GM20000 (cell line): ENCODE data around the gene DLD.

Experiments
- DNase-seq: peaks from one replicate; pipeline ENCODE4 v3.0.0; 2012; ENCODE audit warnings: low spot score
- TF ChIP-seq, protein P1 (sequence below): IDR thresholded peaks from 2 replicates; pipeline ENCODE4 v1.5.1; 2012; ENCODE audit warnings: mild to moderate bottlenecking, control low read depth; ENCODE audit errors: extremely low read depth, missing control alignments

The DLD gene

DNA sequence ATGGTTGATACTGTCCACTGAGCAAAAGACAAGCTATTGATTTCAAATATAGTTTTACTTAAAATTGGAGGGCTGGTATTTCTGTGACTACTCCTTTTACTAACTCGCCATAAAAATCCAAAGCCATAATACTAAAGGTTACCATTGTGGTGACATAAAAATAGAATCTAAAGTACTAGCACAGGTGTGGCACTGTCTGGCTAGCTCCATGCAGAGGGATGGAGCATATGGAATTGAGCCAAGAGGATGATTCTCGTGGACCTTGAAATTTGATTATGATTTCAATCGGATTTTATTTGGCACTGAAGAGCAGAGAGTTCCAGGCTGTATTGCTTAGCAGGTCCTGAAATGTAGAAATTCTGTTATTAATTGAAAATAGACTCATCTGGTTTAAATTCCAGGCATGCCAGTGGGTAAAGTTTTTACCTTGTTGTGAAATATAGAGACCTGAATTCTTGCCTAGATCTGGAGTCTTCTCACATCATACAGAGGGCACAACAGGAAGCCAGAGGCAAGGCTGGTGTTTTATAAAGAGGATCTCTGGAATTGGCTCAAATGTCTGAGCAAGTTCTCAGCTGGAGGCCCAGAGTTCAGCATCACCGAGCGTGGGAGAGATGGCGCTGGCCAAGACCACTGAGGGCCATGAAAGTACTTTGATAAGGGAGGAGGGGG lies 29.9 kb upstream of the DLD start:
- no peak for DNase-seq
- TF ChIP-seq, protein P1, sequence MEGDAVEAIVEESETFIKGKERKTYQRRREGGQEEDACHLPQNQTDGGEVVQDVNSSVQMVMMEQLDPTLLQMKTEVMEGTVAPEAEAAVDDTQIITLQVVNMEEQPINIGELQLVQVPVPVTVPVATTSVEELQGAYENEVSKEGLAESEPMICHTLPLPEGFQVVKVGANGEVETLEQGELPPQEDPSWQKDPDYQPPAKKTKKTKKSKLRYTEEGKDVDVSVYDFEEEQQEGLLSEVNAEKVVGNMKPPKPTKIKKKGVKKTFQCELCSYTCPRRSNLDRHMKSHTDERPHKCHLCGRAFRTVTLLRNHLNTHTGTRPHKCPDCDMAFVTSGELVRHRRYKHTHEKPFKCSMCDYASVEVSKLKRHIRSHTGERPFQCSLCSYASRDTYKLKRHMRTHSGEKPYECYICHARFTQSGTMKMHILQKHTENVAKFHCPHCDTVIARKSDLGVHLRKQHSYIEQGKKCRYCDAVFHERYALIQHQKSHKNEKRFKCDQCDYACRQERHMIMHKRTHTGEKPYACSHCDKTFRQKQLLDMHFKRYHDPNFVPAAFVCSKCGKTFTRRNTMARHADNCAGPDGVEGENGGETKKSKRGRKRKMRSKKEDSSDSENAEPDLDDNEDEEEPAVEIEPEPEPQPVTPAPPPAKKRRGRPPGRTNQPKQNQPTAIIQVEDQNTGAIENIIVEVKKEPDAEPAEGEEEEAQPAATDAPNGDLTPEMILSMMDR: no peak

DNA sequence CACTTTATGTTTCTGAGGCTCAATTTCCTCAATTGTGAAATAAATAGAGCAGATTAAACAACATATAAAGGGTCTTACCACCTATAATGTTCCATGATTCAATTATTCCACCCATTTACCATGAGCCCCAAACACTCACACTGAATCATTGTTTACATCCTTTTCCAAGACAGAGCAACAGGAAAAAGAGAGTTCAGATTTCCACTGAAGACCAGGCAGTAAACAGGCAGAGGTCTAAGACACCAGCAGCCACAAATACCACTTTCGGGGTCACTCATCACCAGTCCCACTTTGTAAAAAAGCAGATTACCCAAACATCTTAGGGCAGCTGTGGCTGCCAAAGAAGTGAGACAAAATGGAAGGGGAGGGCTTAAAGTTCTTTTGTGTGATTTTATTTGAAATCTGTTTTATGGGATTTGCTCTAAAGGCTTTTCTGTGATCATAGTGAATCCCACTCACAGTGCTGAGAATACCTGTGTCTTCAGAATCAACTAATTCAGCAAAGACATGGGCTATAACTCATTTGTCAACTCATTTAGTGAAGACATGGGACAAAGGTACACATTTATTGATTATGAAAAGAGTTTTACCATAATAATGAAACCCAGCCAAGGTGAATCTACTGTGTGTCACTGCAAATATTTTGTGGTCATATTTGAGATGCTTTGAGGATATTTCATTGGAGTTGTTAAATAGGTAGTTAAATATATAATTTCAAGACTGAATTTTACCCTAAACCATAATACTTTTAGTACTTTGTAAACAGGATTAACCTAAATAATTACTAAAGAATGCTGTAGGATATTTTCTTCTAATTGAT lies 24.8 kb upstream of the DLD start:
- DNase-seq: no peak
- TF ChIP-seq, protein P1: no peak

DNA sequence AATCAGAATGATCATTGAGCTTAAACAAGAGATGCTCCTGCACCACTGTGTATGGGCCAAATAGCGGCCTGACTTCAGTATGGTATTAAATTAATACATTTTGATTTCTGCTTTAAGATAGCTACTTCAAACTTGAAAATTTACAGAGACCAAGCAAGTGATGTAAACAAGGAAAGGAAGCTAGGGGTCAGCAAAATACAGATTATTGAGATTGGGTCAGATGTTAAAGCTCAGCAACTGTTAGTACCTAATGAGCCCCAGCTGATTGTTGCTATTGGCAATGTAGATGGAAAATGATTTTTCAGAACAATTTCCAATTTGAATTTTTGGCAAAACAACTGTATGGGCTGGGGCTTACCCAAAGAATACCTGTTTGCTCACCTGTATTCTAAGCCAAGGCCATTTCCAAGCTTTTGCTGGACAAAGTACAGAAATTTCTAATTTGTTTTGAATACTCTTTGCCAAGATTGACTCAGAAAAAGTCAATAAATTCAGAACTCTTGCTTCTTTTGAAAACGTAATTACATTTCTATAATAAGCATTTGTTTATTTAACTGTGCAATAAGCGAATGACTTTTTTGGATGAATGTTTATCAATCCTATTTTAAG lies 23.0 kb upstream of the DLD start:
- TF ChIP-seq, protein P1: no peak
- no peak for DNase-seq

DNA sequence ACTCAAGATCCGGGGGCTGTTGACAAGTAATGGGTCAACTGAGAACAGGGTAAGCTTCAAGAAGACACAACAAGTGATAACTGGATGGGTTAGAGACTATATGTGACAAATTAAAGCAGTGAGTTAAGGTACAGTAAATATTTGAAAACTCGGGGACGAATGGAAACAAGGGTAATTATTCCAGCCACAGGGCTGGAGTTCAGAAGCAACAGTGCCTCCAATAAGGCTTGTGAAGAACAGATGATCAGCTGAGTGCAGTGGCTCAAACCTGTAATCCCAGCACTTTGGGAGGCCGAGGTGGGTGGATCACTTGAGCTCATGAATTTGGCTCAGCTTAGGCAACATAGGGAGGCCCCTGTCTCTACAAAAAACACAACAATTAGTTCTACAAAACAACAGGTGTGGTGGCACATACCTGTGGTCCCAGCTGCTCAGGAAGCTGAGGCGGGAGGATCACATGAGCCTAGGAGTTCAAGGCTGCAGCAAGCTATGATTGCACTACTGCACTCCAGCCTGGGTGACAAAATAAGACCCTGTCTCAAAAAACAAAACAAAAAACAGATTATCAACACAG lies 20.5 kb upstream of the DLD start:
- TF ChIP-seq, protein P1: no peak
- DNase-seq: no peak

DNA sequence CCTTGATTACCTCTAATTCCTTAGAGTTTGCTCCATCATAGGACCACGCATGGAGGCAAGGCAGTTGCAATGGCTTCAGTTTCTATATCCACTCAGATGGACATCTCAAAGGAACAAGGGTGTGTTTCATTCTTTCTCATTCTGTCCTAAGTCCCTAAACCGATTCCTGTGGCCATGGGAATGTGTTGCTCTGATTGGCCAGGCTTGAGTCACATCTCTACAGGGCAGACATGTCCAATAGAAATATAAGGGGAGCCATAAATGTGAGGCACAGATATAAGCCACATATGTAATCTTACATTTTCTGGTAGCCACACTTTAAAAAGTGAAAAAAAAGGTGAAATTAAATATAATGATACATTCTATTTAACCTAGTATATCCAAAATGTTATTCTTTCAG lies 16.9 kb upstream of the DLD start:
- DNase-seq: no peak
- TF ChIP-seq, protein P1: no peak

DNA sequence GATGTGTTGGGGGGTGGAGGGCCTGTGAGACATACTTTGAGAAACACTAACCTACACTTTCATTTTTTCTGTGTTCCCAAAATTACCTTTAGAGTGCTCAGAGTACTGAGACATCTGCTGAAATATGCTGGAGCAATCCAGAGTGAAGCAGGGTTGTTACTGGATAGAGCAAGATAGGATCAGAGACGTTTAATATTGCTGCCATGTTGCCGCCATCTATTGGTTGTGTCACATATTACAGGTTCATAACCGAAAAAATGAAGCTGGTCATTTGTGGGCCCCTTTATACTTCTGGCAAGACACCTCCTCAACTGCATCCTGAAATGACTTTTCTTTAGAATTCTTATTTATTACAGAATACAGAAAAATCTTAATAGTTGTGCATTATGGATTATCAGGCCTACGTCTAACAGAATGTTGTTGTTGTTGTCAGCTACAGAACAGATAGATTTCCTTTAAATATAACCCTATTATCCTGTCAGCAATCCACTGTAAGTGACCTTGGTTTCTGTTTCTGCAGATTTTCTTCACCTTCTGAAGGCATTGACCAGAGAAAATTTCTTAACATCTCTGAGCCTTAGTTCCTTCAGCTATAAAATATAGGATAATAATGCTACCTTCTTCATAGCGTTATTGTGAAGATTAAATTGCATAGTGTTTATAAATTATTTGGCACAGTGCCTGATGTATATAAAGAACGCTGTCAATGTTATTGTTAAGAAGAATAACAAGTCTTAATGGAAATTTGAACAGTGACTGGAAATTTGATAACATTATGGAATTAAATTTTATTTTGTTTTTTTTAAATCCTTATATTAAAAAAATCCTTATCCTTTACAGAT lies 16.2 kb upstream of the DLD start:
- TF ChIP-seq, protein P1: peak; percentile 47
- peak; percentile 62 for DNase-seq
